Uterus (tissue), 2 donors: Measurements from ENCODE around the gene ABCA2.

ENCODE experiments used
- POLR2A ChIP-seq, 2 donors: fragments of 450-650 bp; IDR thresholded peaks; one replicate each; pipeline ENCODE4 v1.6.1; 2016; ENCODE audit warnings: antibody characterized with exemption in 2 of 2, mild to moderate bottlenecking in 1 of 2, moderate library complexity in 1 of 2
- TF ChIP-seq, protein P1 (sequence below), 4 experiments: fragments of 200-600 bp in 2 of 4; fragments of 450-650 bp in 2 of 4; sonication (generic) in 2 of 4; IDR thresholded peaks; one replicate each; pipeline ENCODE4 v1.5.1; 2016 to 2019; ENCODE audit warnings: antibody characterized with exemption in 4 of 4, mild to moderate bottlenecking in 2 of 4, moderate library complexity in 1 of 4

DNA sequence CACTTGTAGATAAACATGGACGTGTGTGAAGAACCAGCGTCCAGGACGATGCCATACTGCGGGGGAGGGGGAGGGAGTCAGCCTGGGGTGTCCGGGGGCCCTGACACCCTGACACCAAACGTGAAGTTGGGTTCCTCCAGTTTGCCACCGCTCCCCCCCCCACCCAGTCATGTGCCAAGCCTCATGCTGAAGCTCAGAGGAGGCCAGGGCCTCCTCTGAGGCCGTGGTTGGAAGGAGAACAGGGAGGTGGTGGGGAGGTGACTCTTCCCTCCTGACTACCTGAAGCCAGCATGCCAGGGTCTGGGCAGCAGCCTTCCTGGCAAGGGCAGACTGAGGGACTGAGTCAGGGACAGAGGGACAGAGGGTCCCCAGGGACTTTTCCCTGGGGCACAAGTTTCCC lies 24.3 kb upstream of the ABCA2 start:
- TF ChIP-seq, protein P1, sequence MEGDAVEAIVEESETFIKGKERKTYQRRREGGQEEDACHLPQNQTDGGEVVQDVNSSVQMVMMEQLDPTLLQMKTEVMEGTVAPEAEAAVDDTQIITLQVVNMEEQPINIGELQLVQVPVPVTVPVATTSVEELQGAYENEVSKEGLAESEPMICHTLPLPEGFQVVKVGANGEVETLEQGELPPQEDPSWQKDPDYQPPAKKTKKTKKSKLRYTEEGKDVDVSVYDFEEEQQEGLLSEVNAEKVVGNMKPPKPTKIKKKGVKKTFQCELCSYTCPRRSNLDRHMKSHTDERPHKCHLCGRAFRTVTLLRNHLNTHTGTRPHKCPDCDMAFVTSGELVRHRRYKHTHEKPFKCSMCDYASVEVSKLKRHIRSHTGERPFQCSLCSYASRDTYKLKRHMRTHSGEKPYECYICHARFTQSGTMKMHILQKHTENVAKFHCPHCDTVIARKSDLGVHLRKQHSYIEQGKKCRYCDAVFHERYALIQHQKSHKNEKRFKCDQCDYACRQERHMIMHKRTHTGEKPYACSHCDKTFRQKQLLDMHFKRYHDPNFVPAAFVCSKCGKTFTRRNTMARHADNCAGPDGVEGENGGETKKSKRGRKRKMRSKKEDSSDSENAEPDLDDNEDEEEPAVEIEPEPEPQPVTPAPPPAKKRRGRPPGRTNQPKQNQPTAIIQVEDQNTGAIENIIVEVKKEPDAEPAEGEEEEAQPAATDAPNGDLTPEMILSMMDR (IDR thresholded peaks at IDR 0.05) = no peak
- TF ChIP-seq POLR2A (IDR thresholded peaks at IDR 0.05) = no peak
